Kidney epithelial cell (primary cell): Measurements from ENCODE around the gene LRRC7. TPM values are rescaled to one million over a fixed set of nuclear protein-coding genes. Genes with fewer than 3 reads are reported as not detected.
A peak's percentile ranks its signal among the peaks of the same experiment; 100 is the strongest.
"Not testable (repeated sequence)": the region's sequence is repeated elsewhere in the genome, so short reads cannot be mapped to it uniquely, and the experiment has no call there.

ENCODE experiments used
- DNase-seq: peaks from one replicate; pipeline ENCODE4 v3.0.0-alpha.2; 2010; ENCODE audit warnings: low read depth
- H3K27me3 ChIP-seq: 2 replicates; pipeline ENCODE4 v1.6.0; 2011; ENCODE audit warnings: low read length; ENCODE audit not compliant: control insufficient read depth, insufficient read depth
- H3K36me3 ChIP-seq: 2 replicates; pipeline ENCODE4 v1.5.1; 2011; ENCODE audit warnings: low read length; ENCODE audit not compliant: control insufficient read depth, insufficient read depth
- H3K4me3 ChIP-seq: 2 replicates; pipeline ENCODE4 v1.5.1; 2011; ENCODE audit warnings: low read depth, mild to moderate bottlenecking, control low read depth, low read length
- total RNA-seq: library from RNA; depleted of rRNA; stranded (reverse); fragments of >200 nt; gene quantifications from 2 replicates; pipeline ENCODE4 v1.2.3, GENCODE V29; 2015
- TF ChIP-seq, protein P1 (sequence below): IDR thresholded peaks from 2 replicates; pipeline ENCODE4 v1.5.1; 2011; ENCODE audit warnings: mild to moderate bottlenecking, moderate library complexity, low read length, control low read depth, inconsistent platforms; ENCODE audit not compliant: insufficient read depth, poor library complexity, severe bottlenecking

LRRC7 gene
- total RNA-seq, 1 donor from 2014 or later: 0.04 TPM

DNA sequence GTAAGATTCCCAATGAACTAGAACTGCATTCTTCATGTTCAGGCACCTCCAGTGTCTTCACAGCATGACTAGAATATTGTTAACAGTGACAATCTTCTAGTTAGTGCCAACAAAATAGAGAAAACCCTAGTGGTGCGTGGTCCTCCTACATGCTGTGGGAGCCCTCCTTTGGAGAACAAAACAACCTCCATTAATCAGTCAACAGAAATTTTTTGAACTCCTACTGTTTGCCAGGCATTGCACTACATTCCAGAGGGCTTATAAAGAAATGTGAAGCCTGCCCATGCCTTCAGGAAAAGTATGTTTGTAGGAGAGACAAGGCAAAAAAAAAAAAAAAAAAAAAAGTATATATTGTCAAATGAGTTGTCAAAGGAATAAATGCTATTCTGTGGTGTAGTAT, 385.0 kb downstream of the LRRC7 start:
- Histone ChIP-seq H3K4me3 (no peak overlapping the region), H3K27me3 (no peaks in the 10 kb centered on the region), H3K36me3 (no peaks in the 10 kb centered on the region)
- no peak for DNase-seq
- TF ChIP-seq, protein P1, sequence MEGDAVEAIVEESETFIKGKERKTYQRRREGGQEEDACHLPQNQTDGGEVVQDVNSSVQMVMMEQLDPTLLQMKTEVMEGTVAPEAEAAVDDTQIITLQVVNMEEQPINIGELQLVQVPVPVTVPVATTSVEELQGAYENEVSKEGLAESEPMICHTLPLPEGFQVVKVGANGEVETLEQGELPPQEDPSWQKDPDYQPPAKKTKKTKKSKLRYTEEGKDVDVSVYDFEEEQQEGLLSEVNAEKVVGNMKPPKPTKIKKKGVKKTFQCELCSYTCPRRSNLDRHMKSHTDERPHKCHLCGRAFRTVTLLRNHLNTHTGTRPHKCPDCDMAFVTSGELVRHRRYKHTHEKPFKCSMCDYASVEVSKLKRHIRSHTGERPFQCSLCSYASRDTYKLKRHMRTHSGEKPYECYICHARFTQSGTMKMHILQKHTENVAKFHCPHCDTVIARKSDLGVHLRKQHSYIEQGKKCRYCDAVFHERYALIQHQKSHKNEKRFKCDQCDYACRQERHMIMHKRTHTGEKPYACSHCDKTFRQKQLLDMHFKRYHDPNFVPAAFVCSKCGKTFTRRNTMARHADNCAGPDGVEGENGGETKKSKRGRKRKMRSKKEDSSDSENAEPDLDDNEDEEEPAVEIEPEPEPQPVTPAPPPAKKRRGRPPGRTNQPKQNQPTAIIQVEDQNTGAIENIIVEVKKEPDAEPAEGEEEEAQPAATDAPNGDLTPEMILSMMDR: no peak

- not testable (repeated sequence) for DNase-seq, H3K4me3 ChIP-seq, H3K27me3 ChIP-seq, H3K36me3 ChIP-seq
Observed at GRCh38 chr1:69962452-69962851, 394.7 kb downstream of the LRRC7 start.

DNA sequence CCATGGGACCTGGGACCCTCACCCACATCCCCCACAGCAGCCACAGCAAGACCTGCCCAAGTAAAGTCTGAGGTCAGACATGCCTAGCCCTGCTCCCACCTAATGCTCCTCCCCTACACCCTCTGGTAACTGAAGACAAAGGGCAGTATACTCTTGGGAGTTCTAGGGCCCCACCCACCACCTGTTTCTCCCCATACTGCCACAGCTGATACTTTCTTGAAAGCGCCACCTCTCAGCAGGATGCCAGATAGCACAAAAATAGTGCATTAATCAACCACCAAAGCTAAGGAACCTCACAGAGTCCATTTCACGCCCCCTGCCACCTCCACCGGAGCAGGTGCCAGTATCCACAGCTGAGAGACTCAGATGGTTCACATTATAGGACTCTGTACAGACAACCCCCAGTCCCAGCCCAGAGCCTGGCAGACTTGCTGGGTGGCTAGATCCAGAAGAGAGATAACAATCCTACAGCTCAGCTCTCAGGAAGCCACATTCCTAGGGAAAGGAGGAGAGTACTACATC, 399.6 kb downstream of the LRRC7 start:
- Histone ChIP-seq H3K27me3 (no peaks in the 10 kb centered on the region), H3K4me3 (no peak overlapping the region), H3K36me3 (no peaks in the 10 kb centered on the region)
- TF ChIP-seq, protein P1: no peak
- no peak for DNase-seq

GRCh38 chr1:69976896-69977295, 409.2 kb downstream of the LRRC7 start:
- Histone ChIP-seq H3K27me3 (no peaks in the 10 kb centered on the region), H3K36me3 (no peaks in the 10 kb centered on the region), H3K4me3 (no peak overlapping the region)
- DNase-seq: no peak
- TF ChIP-seq, protein P1: no peak

GRCh38 chr1:69982992-69983391, 415.3 kb downstream of the LRRC7 start:
- DNase-seq: peak; percentile 31
- no peak overlapping the region for H3K4me3 ChIP-seq
- no peaks in the 10 kb centered on the region for H3K27me3 ChIP-seq
- TF ChIP-seq, protein P1: no peak
- no peaks in the 10 kb centered on the region for H3K36me3 ChIP-seq

GRCh38 chr1:69985376-69985775, 417.7 kb downstream of the LRRC7 start:
- no peak for DNase-seq
- TF ChIP-seq, protein P1: no peak
- H3K27me3 ChIP-seq: no peaks in the 10 kb centered on the region
- H3K4me3 ChIP-seq: no peak overlapping the region
- H3K36me3 ChIP-seq: no peaks in the 10 kb centered on the region
